ENCODE results near the gene ENPP4. TPM values are rescaled to one million over a fixed set of nuclear protein-coding genes. Genes with fewer than 3 reads are reported as not detected.
"Not testable (repeated sequence)": the region's sequence is repeated elsewhere in the genome, so short reads cannot be mapped to it uniquely, and the experiment has no call there.

Gene ENPP4
- total RNA-seq, 6 donors from 2014 or later: 10.5 to 45.7 (median 24.3) TPM

GRCh38 chr6:46129291-46129628, 529 bp upstream of the ENPP4 start:
- WGBS, 2 donors: 5 to 7% methylated on average over 10 of the region's 10 CpGs
- peak overlapping the region; percentile 78 to 93 (median 89) for H3K27ac ChIP-seq
- ATAC-seq (ENCODE audit: low FRiP score in 2 of 2): peak; percentile 21 to 30
- no peak for DNase-seq
- TF ChIP-seq POLR2AphosphoS5 (IDR thresholded peaks at IDR 0.05) (no peak), CTCF (IDR thresholded peaks at IDR 0.05) (no peak), EP300 (IDR thresholded peaks at IDR 0.05) (no peak), POLR2A (IDR thresholded peaks at IDR 0.05) (no peak)
- peaks cover 16 to 34% (median 24%) of the 10 kb centered on the region in 4 donors for H3K4me1 ChIP-seq
- no peaks in the 10 kb centered on the region for H3K9me3 ChIP-seq
- peak overlapping the region; percentile 66 to 93 (median 72) for H3K4me3 ChIP-seq
- no peaks in the 10 kb centered on the region for H3K36me3 ChIP-seq
- no peaks in the 10 kb centered on the region for H3K27me3 ChIP-seq

DNA sequence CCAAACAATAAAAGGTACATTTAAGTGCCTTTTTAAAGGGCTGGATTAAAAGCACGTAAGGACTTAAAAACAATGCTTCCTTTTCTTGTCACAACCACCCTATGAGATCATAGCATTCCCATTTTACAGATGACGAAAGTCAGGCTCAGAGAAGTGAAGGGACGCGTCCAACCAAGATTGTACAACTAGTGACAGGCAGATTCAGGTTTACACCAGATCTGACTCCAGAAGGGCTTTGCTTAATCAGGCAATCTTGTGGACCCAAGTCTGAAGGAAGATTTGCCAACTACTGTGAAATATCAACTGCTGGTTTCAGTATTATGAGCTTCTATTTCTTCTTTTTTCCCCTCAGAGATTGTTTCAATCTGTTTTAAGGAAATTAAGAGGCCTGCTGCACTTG, 877 bp downstream of the ENPP4 start:
- Histone ChIP-seq H3K4me1 (peaks cover 16 to 37% (median 23%) of the 10 kb centered on the region in 4 donors), H3K27me3 (no peaks in the 10 kb centered on the region), H3K36me3 (no peaks in the 10 kb centered on the region), H3K27ac (peak overlapping the region; percentile 78 to 93 (median 89)), H3K4me3 (peak overlapping the region; percentile 66 to 93 (median 72)), H3K9me3 (no peaks in the 10 kb centered on the region)
- WGBS, 2 donors: 23 to 46% methylated on average over 4 of the region's 4 CpGs
- TF ChIP-seq POLR2AphosphoS5 (IDR thresholded peaks at IDR 0.05) (peak in 1 of 2 donors; percentile 29), EP300 (IDR thresholded peaks at IDR 0.05) (no peak), POLR2A (IDR thresholded peaks at IDR 0.05) (no peak), CTCF (IDR thresholded peaks at IDR 0.05) (no peak)
- DNase-seq: peak in 1 of 2 donors; percentile 39
- ATAC-seq (ENCODE audit: low FRiP score in 2 of 2): peak in 1 of 2 donors; percentile 51

DNA sequence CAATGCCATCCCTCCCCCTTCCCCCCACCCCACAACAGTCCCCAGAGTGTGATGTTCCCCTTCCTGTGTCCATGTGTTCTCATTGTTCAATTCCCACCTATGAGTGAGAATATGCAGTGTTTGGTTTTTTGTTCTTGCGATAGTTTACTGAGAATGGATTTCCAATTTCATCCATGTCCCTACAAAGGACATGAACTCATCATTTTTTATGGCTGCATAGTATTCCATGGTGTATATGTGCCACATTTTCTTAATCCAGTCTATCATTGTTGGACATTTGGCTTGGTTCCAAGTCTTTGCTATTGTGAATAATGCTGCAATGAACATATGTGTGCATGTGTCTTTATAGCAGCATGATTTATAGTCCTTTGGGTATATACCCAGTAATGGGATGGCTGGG, 1.5 kb downstream of the ENPP4 start:
- not testable (repeated sequence) for H3K27me3 ChIP-seq; H3K9me3 ChIP-seq; DNase-seq; H3K27ac ChIP-seq; ATAC-seq (ENCODE audit: low FRiP score in 2 of 2); H3K36me3 ChIP-seq; H3K4me3 ChIP-seq
- peaks cover 16 to 37% (median 20%) of the 10 kb centered on the region in 4 donors for H3K4me1 ChIP-seq
- 100% methylated on average over 1 of the region's 1 CpG for whole genome bisulfite sequencing, 2 donors

- TF ChIP-seq POLR2A (IDR thresholded peaks at IDR 0.05) (no peak), POLR2AphosphoS5 (IDR thresholded peaks at IDR 0.05) (no peak), CTCF (IDR thresholded peaks at IDR 0.05) (no peak), EP300 (IDR thresholded peaks at IDR 0.05) (no peak)
- WGBS, 2 donors: 86 to 92% methylated on average over 2 of the region's 2 CpGs
- no peaks in the 10 kb centered on the region for H3K36me3 ChIP-seq
- ATAC-seq (ENCODE audit: low FRiP score in 2 of 2) (no peak), DNase-seq (no peak)
- no peak overlapping the region for H3K4me3 ChIP-seq
- no peaks in the 10 kb centered on the region for H3K27me3 ChIP-seq
- no peak overlapping the region for H3K27ac ChIP-seq
- no peaks in the 10 kb centered on the region for H3K9me3 ChIP-seq
- peaks cover 1 to 19% (median 4%) of the 10 kb centered on the region in 4 donors for H3K4me1 ChIP-seq
Observed at GRCh38 chr6:46134216-46134615, 4.4 kb downstream of the ENPP4 start.

DNA sequence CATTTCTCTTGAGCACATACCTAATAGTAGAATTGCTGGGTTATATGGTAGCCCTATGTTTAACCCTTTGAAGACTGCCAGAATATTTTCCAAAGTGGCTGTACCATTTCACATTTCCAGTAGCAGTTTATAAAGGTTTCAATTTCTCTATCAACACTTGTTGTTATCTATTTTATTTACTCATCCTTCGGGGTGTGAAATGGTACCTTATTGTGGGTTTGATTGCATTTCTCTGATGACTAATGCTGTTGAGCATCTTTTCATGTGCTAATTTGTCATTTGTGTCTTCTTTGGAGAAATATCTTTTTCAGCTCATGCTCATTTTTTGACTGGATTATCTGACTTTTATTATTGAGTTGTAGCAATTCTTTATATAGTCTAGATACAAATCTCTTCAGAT, 5.4 kb downstream of the ENPP4 start:
- WGBS, 2 donors: 76 to 79% methylated on average over 1 of the region's 1 CpG
- no peak overlapping the region for H3K4me3 ChIP-seq
- no peaks in the 10 kb centered on the region for H3K27me3 ChIP-seq
- ATAC-seq (ENCODE audit: low FRiP score in 2 of 2) (no peak), DNase-seq (no peak)
- peaks cover 0 to 17% (median 3%) of the 10 kb centered on the region in 4 donors for H3K4me1 ChIP-seq
- no peaks in the 10 kb centered on the region for H3K36me3 ChIP-seq
- TF ChIP-seq CTCF (IDR thresholded peaks at IDR 0.05) (no peak), EP300 (IDR thresholded peaks at IDR 0.05) (no peak), POLR2AphosphoS5 (IDR thresholded peaks at IDR 0.05) (no peak), POLR2A (IDR thresholded peaks at IDR 0.05) (no peak)
- no peaks in the 10 kb centered on the region for H3K9me3 ChIP-seq
- no peak overlapping the region for H3K27ac ChIP-seq
